Calu3 (cell line): Measurements from ENCODE around the gene FBN3. TPM values are rescaled to one million over a fixed set of nuclear protein-coding genes. Genes with fewer than 3 reads are reported as not detected.

Experiments
- BruUV-seq: library from RNA; stranded (reverse); fragments of 400-500 nt; replicated peaks from 2 replicates; lab custom pipeline; 2021; lab: Mats Ljungman, UMichigan
- CTCF ChIA-PET: fragments of 300-600 bp; sonication (Branson Sonifier 250); formaldehyde crosslinking; loops from one replicate; lab custom pipeline; 2022; ENCODE audit warnings: antibody characterized with exemption; lab: Charles Lee
- DNase-seq: peaks from one replicate; pipeline ENCODE4 v3.0.0; 2022
- H3K27ac Mint-ChIP-seq: one replicate; pipeline ENCODE4 v1.8.0; 2022; ENCODE audit warnings: mixed read lengths; ENCODE audit not compliant: unreplicated experiment
- H3K27me3 Mint-ChIP-seq: one replicate; pipeline ENCODE4 v1.8.0; 2022; ENCODE audit warnings: mixed read lengths; ENCODE audit not compliant: unreplicated experiment
- H3K36me3 Mint-ChIP-seq: one replicate; pipeline ENCODE4 v1.8.0; 2022; ENCODE audit warnings: mild to moderate bottlenecking, moderate library complexity, mixed read lengths; ENCODE audit not compliant: insufficient read depth, unreplicated experiment
- H3K4me1 Mint-ChIP-seq: one replicate; pipeline ENCODE4 v1.8.0; 2022; ENCODE audit warnings: mild to moderate bottlenecking, low read depth, mixed read lengths; ENCODE audit not compliant: unreplicated experiment
- H3K4me3 Mint-ChIP-seq: one replicate; pipeline ENCODE4 v1.8.0; 2022; ENCODE audit warnings: mild to moderate bottlenecking, low read depth, moderate library complexity, mixed read lengths; ENCODE audit not compliant: unreplicated experiment
- H3K9me3 Mint-ChIP-seq: one replicate; pipeline ENCODE4 v1.8.0; 2022; ENCODE audit warnings: low read depth, mixed read lengths; ENCODE audit not compliant: unreplicated experiment
- CTCF ChIP-seq: fragments of 200-600 bp; IDR thresholded peaks from one replicate; pipeline ENCODE4 v1.8.0; 2022; ENCODE audit warnings: antibody characterized with exemption; ENCODE audit not compliant: unreplicated experiment
- intact Hi-C: fragments of 100-400 bp; cut with micrococcal nuclease; formaldehyde crosslinking; loops from one replicate; pipeline ENCODE4 v1.10.0; 2022; ENCODE audit not compliant: unreplicated experiment
- total RNA-seq: library from RNA; stranded (reverse); gene quantifications from 2 replicates; pipeline ENCODE4 v1.2.3, GENCODE V29; 2022

Gene FBN3
- total RNA-seq, 1 experiment from 2014 or later = not detected

- no peak for DNase-seq
- no TSS peak for BruUV-seq
- no peak for TF ChIP-seq CTCF
- H3K4me3 Mint-ChIP-seq = no peak overlapping the region
- H3K9me3 Mint-ChIP-seq = peaks cover 4% of the 10 kb centered on the region
- H3K27ac Mint-ChIP-seq = no peak overlapping the region
- no peaks in the 10 kb centered on the region for H3K4me1 Mint-ChIP-seq
- intact Hi-C loops = no loop called here
- peaks cover 23% of the 10 kb centered on the region for H3K27me3 Mint-ChIP-seq
- CTCF ChIA-PET = no interaction called here
- H3K36me3 Mint-ChIP-seq = no peaks in the 10 kb centered on the region
These were observed 74.9 kb downstream of the FBN3 start for GRCh38 chr19:8074501-8074900.

DNA sequence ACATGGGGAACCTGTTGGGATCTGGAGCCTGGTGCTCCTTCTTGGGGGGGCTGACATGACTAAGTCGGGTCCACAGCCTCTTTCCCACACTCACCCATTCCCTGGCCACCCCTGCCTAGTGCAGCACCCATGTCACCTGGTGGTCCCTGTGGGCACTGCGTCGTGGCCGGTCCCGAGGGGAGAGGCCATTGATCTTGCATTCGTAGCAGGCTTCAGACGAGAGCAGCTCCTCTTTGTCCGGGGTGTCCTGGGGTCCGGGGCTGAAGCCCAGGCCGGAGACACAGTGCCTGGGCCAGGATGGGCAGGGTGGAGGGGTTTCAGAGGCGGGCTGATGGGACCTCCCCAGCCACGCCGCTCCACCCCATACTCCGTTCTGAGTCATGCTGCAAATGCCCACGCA lies 77.5 kb downstream of the FBN3 start:
- no TSS peak for BruUV-seq
- no peak overlapping the region for H3K27ac Mint-ChIP-seq
- no peak overlapping the region for H3K4me3 Mint-ChIP-seq
- DNase-seq = no peak
- H3K9me3 Mint-ChIP-seq = peaks cover 4% of the 10 kb centered on the region
- no peak for TF ChIP-seq CTCF
- CTCF ChIA-PET = no interaction called here
- intact Hi-C loops = no loop called here
- peaks cover 14% of the 10 kb centered on the region for H3K27me3 Mint-ChIP-seq
- H3K36me3 Mint-ChIP-seq = no peaks in the 10 kb centered on the region
- no peaks in the 10 kb centered on the region for H3K4me1 Mint-ChIP-seq

DNA sequence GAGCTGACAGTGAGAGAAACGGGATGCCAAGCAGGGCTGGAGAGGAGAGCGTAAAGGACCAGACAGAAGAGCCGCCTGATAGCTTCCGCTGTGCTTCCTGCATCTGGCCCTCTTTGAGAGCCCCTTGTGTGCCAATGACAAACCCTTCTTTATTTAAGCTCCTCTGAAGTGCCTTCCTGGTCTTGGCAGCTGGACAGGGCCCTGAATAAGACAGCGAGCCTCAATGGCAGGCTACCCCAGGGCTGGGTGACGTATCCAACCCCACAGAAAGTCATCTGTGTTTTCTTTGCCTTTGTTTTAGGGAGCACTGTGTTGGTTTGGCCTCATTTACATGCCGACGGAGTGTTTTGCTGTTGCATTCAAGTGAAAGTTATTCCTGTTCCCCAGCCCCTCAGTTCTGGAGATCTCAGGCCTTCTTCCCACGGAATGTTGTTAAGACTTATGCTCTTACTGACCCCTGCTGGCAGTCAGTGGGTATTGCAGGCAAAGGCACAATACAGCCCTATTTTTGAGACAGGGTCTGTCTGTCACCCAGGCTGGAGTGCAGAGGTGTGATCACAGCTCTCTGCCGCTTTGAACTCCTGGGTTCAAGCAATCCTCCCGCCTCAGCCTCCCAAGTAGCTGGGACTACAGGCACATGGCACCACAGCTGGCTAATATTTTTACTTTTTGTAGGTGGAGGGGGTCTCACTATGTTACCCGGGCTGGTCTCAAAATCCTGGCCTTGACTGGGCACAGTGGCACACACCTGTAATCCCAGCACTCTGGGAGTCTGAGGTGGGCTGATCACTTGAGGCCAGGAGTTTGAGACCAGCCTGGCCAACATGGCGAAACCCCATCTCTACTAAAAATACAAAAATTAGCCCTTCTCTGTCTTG lies 80.1 kb downstream of the FBN3 start:
- Mint-ChIP-seq H3K27ac (no peak overlapping the region), H3K9me3 (peaks cover 4% of the 10 kb centered on the region), H3K4me3 (no peak overlapping the region), H3K36me3 (no peaks in the 10 kb centered on the region), H3K27me3 (peaks cover 8% of the 10 kb centered on the region), H3K4me1 (no peaks in the 10 kb centered on the region)
- DNase-seq = no peak
- BruUV-seq = no TSS peak
- peak; percentile 46 for TF ChIP-seq CTCF
- CTCF ChIA-PET = interaction anchor here (1.5 kb wide), 1 partner anchor 9 kb away, joined by 4 read pairs; no protein-coding TSS in a partner anchor
- intact Hi-C loops = no loop called here

DNA sequence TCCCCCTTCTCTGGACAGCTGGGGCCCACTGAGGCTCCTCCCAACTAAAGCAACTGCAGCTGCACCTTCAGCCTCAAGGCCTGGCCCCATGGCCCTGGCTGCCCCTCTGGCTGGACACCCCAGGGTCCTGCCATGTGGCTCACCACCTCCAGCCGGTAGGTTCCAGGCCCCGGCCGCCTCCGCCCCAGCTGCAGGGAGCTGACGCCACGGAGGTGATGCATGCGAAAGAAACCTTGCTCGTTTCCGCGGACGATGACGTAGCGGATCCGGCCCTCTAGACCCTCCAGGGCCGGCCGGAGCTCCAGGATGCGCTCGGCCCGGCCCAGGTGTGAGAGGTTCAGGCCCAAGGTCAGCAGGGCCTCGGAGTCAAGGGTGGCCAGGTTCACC lies 83.5 kb downstream of the FBN3 start:
- no peak for DNase-seq
- CTCF ChIA-PET = no interaction called here
- Mint-ChIP-seq H3K4me1 (no peaks in the 10 kb centered on the region), H3K27me3 (peaks cover 12% of the 10 kb centered on the region), H3K36me3 (no peaks in the 10 kb centered on the region), H3K4me3 (no peak overlapping the region), H3K27ac (no peak overlapping the region), H3K9me3 (no peaks in the 10 kb centered on the region)
- no TSS peak for BruUV-seq
- intact Hi-C loops = no loop called here
- TF ChIP-seq CTCF = no peak
